GM23248 (cell line): ENCODE data around the gene KIRREL2.

ENCODE experiments used
- EZH2 ChIP-seq: fragments of 200-600 bp; sonication (generic); IDR thresholded peaks from 2 replicates; pipeline ENCODE4 v1.6.1; 2018; ENCODE audit warnings: antibody characterized with exemption, mild to moderate bottlenecking; ENCODE audit not compliant: insufficient read depth, poor library complexity, severe bottlenecking
- EZH2phosphoT487 ChIP-seq: fragments of 200-600 bp; sonication (generic); IDR thresholded peaks from 2 replicates; pipeline ENCODE4 v1.6.1; 2018; ENCODE audit warnings: antibody characterized with exemption, moderate library complexity, mild to moderate bottlenecking, low read depth; ENCODE audit not compliant: insufficient read depth

DNA sequence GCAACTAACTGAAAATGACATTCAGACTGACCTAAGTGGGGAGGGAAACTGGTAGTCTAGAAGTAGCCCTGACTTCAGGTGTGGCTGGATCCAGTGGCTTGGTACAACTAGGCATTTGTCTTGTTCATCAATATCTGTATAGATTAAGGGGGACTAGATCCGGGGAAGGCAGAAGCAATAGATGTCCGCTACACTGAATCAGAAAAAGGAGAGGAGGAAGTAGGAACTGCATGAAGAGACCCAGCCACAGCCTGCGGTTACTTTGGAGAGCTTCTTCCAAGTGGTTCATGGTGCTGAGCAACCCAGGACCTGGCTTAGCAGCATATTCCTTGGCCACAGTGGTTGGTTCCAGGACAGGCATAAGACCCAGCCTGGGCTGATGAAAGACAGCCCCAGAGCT is 34.1 kb upstream of the KIRREL2 start:
- no peak for TF ChIP-seq EZH2phosphoT487
- TF ChIP-seq EZH2, result no peak
